ENCODE results near the gene GATAD2B. TPM values are rescaled to one million over a fixed set of nuclear protein-coding genes. Genes with fewer than 3 reads are reported as not detected.

GATAD2B gene
- total RNA-seq, 4 donors from 2014 or later = 16.8 to 26.5 (median 24.6) TPM

GRCh38 chr1:153880962-153881361, 41.8 kb downstream of the GATAD2B start:
- H3K27ac ChIP-seq = peak overlapping the region in 2 of 4 donors; percentile 59 to 65
- peak; percentile 67 to 82 for DNase-seq (ENCODE audit: low spot score in 2 of 2)
- no peaks in the 10 kb centered on the region for H3K36me3 ChIP-seq
- H3K27me3 ChIP-seq = no peaks in the 10 kb centered on the region
- H3K4me3 ChIP-seq = peak overlapping the region in 1 of 4 donors; percentile 22
- TF ChIP-seq POLR2A (IDR thresholded peaks at IDR 0.05) (peak in 1 of 2 donors; percentile 9), CTCF (IDR thresholded peaks at IDR 0.05) (no peak), EP300 (IDR thresholded peaks at IDR 0.05) (peak in 1 of 2 donors; percentile 65)
- H3K4me1 ChIP-seq = peaks cover 0 to 41% (median 23%) of the 10 kb centered on the region in 4 donors
- 1 to 6% methylated on average over 5 of the region's 5 CpGs for WGBS, 2 donors
- H3K9me3 ChIP-seq = no peaks in the 10 kb centered on the region

GRCh38 chr1:153880024-153880423, 42.7 kb downstream of the GATAD2B start:
- peaks cover 0 to 41% (median 23%) of the 10 kb centered on the region in 4 donors for H3K4me1 ChIP-seq
- DNase-seq (ENCODE audit: low spot score in 2 of 2) = no peak
- no peaks in the 10 kb centered on the region for H3K9me3 ChIP-seq
- H3K36me3 ChIP-seq = no peaks in the 10 kb centered on the region
- H3K4me3 ChIP-seq = no peak overlapping the region
- H3K27ac ChIP-seq = peak overlapping the region in 1 of 4 donors; percentile 59
- no peaks in the 10 kb centered on the region for H3K27me3 ChIP-seq
- no peak for TF ChIP-seq POLR2A (IDR thresholded peaks at IDR 0.05)
- TF ChIP-seq CTCF (IDR thresholded peaks at IDR 0.05) = no peak
- TF ChIP-seq EP300 (IDR thresholded peaks at IDR 0.05) = no peak
- 80 to 89% methylated on average over 9 of the region's 9 CpGs for WGBS, 2 donors

- peaks cover 0 to 43% (median 14%) of the 10 kb centered on the region in 4 donors for H3K4me1 ChIP-seq
- no peaks in the 10 kb centered on the region for H3K27me3 ChIP-seq
- H3K27ac ChIP-seq = no peak overlapping the region
- no peaks in the 10 kb centered on the region for H3K36me3 ChIP-seq
- TF ChIP-seq POLR2A (IDR thresholded peaks at IDR 0.05) (no peak), CTCF (IDR thresholded peaks at IDR 0.05) (no peak), EP300 (IDR thresholded peaks at IDR 0.05) (no peak)
- no peak overlapping the region for H3K4me3 ChIP-seq
- DNase-seq (ENCODE audit: low spot score in 2 of 2) = no peak
- H3K9me3 ChIP-seq = no peaks in the 10 kb centered on the region
- WGBS, 2 donors = 75 to 84% methylated on average over 1 of the region's 1 CpG
These were observed 45.7 kb downstream of the GATAD2B start for GRCh38 chr1:153877112-153877511.

GRCh38 chr1:153872934-153873333, 49.8 kb downstream of the GATAD2B start:
- TF ChIP-seq EP300 (IDR thresholded peaks at IDR 0.05) = no peak
- no peak for TF ChIP-seq CTCF (IDR thresholded peaks at IDR 0.05)
- no peak for TF ChIP-seq POLR2A (IDR thresholded peaks at IDR 0.05)
- no peak overlapping the region for H3K4me3 ChIP-seq
- DNase-seq (ENCODE audit: low spot score in 2 of 2) = no peak
- H3K4me1 ChIP-seq = peaks cover 0 to 28% (median 0%) of the 10 kb centered on the region in 4 donors
- no peaks in the 10 kb centered on the region for H3K9me3 ChIP-seq
- H3K27me3 ChIP-seq = no peaks in the 10 kb centered on the region
- 47 to 55% methylated on average over 2 of the region's 2 CpGs for WGBS, 2 donors
- no peaks in the 10 kb centered on the region for H3K36me3 ChIP-seq
- no peak overlapping the region for H3K27ac ChIP-seq

GRCh38 chr1:153872331-153872730, 50.4 kb downstream of the GATAD2B start:
- no peaks in the 10 kb centered on the region for H3K9me3 ChIP-seq
- no peak for DNase-seq (ENCODE audit: low spot score in 2 of 2)
- no peak overlapping the region for H3K4me3 ChIP-seq
- peaks cover 0 to 28% (median 0%) of the 10 kb centered on the region in 4 donors for H3K4me1 ChIP-seq
- 21 to 26% methylated on average over 3 of the region's 3 CpGs for WGBS, 2 donors
- no peaks in the 10 kb centered on the region for H3K27me3 ChIP-seq
- TF ChIP-seq POLR2A (IDR thresholded peaks at IDR 0.05) (no peak), EP300 (IDR thresholded peaks at IDR 0.05) (no peak)
- no peak overlapping the region for H3K27ac ChIP-seq
- no peaks in the 10 kb centered on the region for H3K36me3 ChIP-seq

GRCh38 chr1:153869486-153869885, 53.3 kb downstream of the GATAD2B start:
- H3K4me1 ChIP-seq = peaks cover 0 to 44% (median 0%) of the 10 kb centered on the region in 4 donors
- no peak overlapping the region for H3K27ac ChIP-seq
- TF ChIP-seq POLR2A (IDR thresholded peaks at IDR 0.05) (no peak), CTCF (IDR thresholded peaks at IDR 0.05) (no peak), EP300 (IDR thresholded peaks at IDR 0.05) (no peak)
- H3K36me3 ChIP-seq = no peaks in the 10 kb centered on the region
- no peaks in the 10 kb centered on the region for H3K9me3 ChIP-seq
- WGBS, 2 donors = 86 to 90% methylated on average over 3 of the region's 3 CpGs
- no peaks in the 10 kb centered on the region for H3K27me3 ChIP-seq
- DNase-seq (ENCODE audit: low spot score in 2 of 2) = no peak
- no peak overlapping the region for H3K4me3 ChIP-seq
